HCT116 (cell line): ENCODE measurements around the gene HOXA13. TPM values are rescaled to one million over a fixed set of nuclear protein-coding genes. Genes with fewer than 3 reads are reported as not detected.
A peak's percentile ranks its signal among the peaks of the same experiment; 100 is the strongest.

Experiments used
- ATAC-seq: fragments of 200-7000 bp; cut with Tn5 transposase; 2 replicates; pipeline ENCODE4 v1.9.1; 2020; ENCODE audit warnings: mild to moderate bottlenecking, moderate library complexity
- BruUV-seq: library from RNA; stranded (reverse); fragments of 400-500 nt; replicated peaks from 2 replicates; lab custom pipeline; 2021; lab: Mats Ljungman, UMichigan
- CTCF ChIA-PET: fragments of 300-600 bp; sonication (Branson Sonifier 250); formaldehyde crosslinking; loops from one replicate; lab custom pipeline; 2021; ENCODE audit warnings: antibody characterized with exemption; lab: Charles Lee
- POLR2A ChIA-PET: fragments of 300-600, 350-600 bp; sonication (Branson Sonifier 250); formaldehyde crosslinking; loops from one replicate; lab custom pipeline; 2021; ENCODE audit warnings: antibody characterized with exemption; lab: Charles Lee
- RAD21 ChIA-PET, 2 experiments: fragments of 300-600 bp; sonication (Branson Sonifier 250); formaldehyde crosslinking; loops; one replicate each; lab custom pipeline; 2023; ENCODE audit warnings: low total read pairs in 2 of 2; ENCODE audit not compliant: uncharacterized antibody in 2 of 2, unreplicated experiment in 2 of 2, low non-redundant PET in 1 of 2; lab: Charles Lee
- DNase-seq: peaks from one replicate; pipeline ENCODE4 v3.0.0-alpha.2; 2010; ENCODE audit warnings: low read depth, low spot score
- H2AFZ ChIP-seq: fragments of 200-600 bp; shearing (Covaris generic), sonication (generic); 2 replicates; pipeline ENCODE4 v1.6.1; 2017; ENCODE audit warnings: low read depth, mixed run types, mixed read lengths, antibody characterized with exemption, low read length; ENCODE audit not compliant: poor library complexity, severe bottlenecking
- H3K27ac ChIP-seq: 2 replicates; pipeline ENCODE4 v1.5.1; 2012; ENCODE audit warnings: low read depth, low read length
- H3K27me3 ChIP-seq: fragments of 200-600 bp; sonication (generic); 2 replicates; pipeline ENCODE4 v1.6.1; 2016; ENCODE audit warnings: mixed run types, low read length, mixed read lengths; ENCODE audit not compliant: insufficient read depth
- H3K36me3 ChIP-seq, 2 experiments: fragments of 200-500 bp in 1 of 2; fragments of 200-600 bp in 1 of 2; sonication (Bioruptor generic) in 1 of 2; sonication (generic) in 1 of 2; 2 replicates each; pipeline versions ENCODE4 v1.5.1 to v1.6.1; 2014 to 2016; ENCODE audit warnings: low read length in 2 of 2, inconsistent platforms in 1 of 2, mixed read lengths in 1 of 2, mixed run types in 1 of 2; ENCODE audit not compliant: insufficient read depth in 2 of 2, control insufficient read depth in 1 of 2
- H3K4me1 ChIP-seq, 2 experiments: fragments of 200-600 bp in 1 of 2; sonication (generic) in 1 of 2; 2 replicates each; pipeline versions ENCODE4 v1.5.1 to v1.6.1; 2012 to 2017; ENCODE audit warnings: low read length in 2 of 2, inconsistent platforms in 1 of 2, mild to moderate bottlenecking in 1 of 2, mixed read lengths in 1 of 2, mixed run types in 1 of 2, moderate library complexity in 1 of 2; ENCODE audit not compliant: insufficient read depth in 2 of 2, control insufficient read depth in 1 of 2
- H3K4me2 ChIP-seq: fragments of 200-600 bp; sonication (generic); 2 replicates; pipeline ENCODE4 v1.6.1; 2017; ENCODE audit warnings: mixed run types, low read length, mixed read lengths
- H3K4me3 ChIP-seq, 2 experiments: fragments of 200-600 bp in 1 of 2; sonication (generic) in 1 of 2; replicated peaks in 1 of 2; 2 replicates each; pipeline ENCODE4 v1.5.1; 2011 to 2016; ENCODE audit warnings: low read length in 2 of 2, control low read depth in 1 of 2, low read depth in 1 of 2, mild to moderate bottlenecking in 1 of 2, mixed read lengths in 1 of 2, mixed run types in 1 of 2
- H3K79me2 ChIP-seq: fragments of 200-600 bp; sonication (generic); 2 replicates; pipeline ENCODE4 v1.6.1; 2017; ENCODE audit warnings: mild to moderate bottlenecking, mixed run types, low read length, moderate library complexity, mixed read lengths; ENCODE audit not compliant: insufficient read depth
- H3K9ac ChIP-seq: fragments of 200-600 bp; sonication (generic); 2 replicates; pipeline ENCODE4 v1.6.1; 2016; ENCODE audit warnings: low read length, mixed read lengths
- H3K9me2 ChIP-seq: fragments of 200-600 bp; sonication (generic), shearing (Covaris generic); 2 replicates; pipeline ENCODE4 v1.6.1; 2017; ENCODE audit warnings: mixed run types, mild to moderate bottlenecking, moderate library complexity; ENCODE audit not compliant: insufficient read depth
- H3K9me3 ChIP-seq, 2 experiments: fragments of 200-500 bp in 1 of 2; fragments of 200-600 bp in 1 of 2; sonication (Bioruptor generic) in 1 of 2; sonication (generic) in 1 of 2; 2 replicates each; pipeline ENCODE4 v1.6.1; 2014 to 2017; ENCODE audit warnings: low read length in 2 of 2, mixed read lengths in 2 of 2, inconsistent platforms in 1 of 2, low read depth in 1 of 2, mild to moderate bottlenecking in 1 of 2, mixed run types in 1 of 2, moderate library complexity in 1 of 2; ENCODE audit not compliant: control insufficient read depth in 1 of 2, insufficient read depth in 1 of 2
- H4K20me1 ChIP-seq: fragments of 200-600 bp; sonication (generic), shearing (Covaris generic); 2 replicates; pipeline ENCODE4 v1.6.1; 2017; ENCODE audit warnings: mixed run types, mild to moderate bottlenecking, moderate library complexity; ENCODE audit not compliant: insufficient read depth
- CBX3 ChIP-seq: IDR thresholded peaks from 2 replicates; pipeline ENCODE4 v1.6.1; 2012; ENCODE audit warnings: low read depth
- EGR1 ChIP-seq: IDR thresholded peaks from 2 replicates; pipeline ENCODE4 v1.6.1; 2012; ENCODE audit warnings: low read depth
- ELF1 ChIP-seq: IDR thresholded peaks from 2 replicates; pipeline ENCODE4 v1.6.1; 2012; ENCODE audit warnings: low read depth, borderline replicate concordance
- EZH2phosphoT487 ChIP-seq: fragments of 200-600 bp; IDR thresholded peaks from 2 replicates; pipeline ENCODE4 v1.6.1; 2018; ENCODE audit warnings: antibody characterized with exemption, borderline replicate concordance
- JUND ChIP-seq: IDR thresholded peaks from 2 replicates; pipeline ENCODE4 v1.6.1; 2012
- POLR2A ChIP-seq: IDR thresholded peaks from 2 replicates; pipeline ENCODE4 v1.7.0; 2011; ENCODE audit warnings: borderline replicate concordance; ENCODE audit not compliant: insufficient read depth, insufficient read length; ENCODE audit errors: extremely low read depth
- POLR2AphosphoS5 ChIP-seq: IDR thresholded peaks from 2 replicates; pipeline ENCODE4 v1.6.1; 2011; ENCODE audit warnings: mild to moderate bottlenecking, low read depth, low read length, moderate library complexity
- SP1 ChIP-seq: IDR thresholded peaks from 2 replicates; pipeline ENCODE4 v1.6.1; 2012; ENCODE audit warnings: low read depth
- TCF7L2 ChIP-seq: IDR thresholded peaks from 2 replicates; pipeline ENCODE4 v1.7.0; 2011; ENCODE audit warnings: borderline replicate concordance, inconsistent platforms; ENCODE audit not compliant: insufficient read depth, insufficient read length; ENCODE audit errors: extremely low read depth
- ZFX ChIP-seq: fragments of 450-650 bp; IDR thresholded peaks from 2 replicates; pipeline ENCODE4 v1.6.1; 2017
- ZNF274 ChIP-seq: fragments of 200-500 bp; sonication (Bioruptor generic); IDR thresholded peaks from 2 replicates; pipeline ENCODE4 v1.6.1; 2014; ENCODE audit warnings: mild to moderate bottlenecking, low read depth, low read length, inconsistent platforms
- intact Hi-C: fragments of 100-400 bp; cut with micrococcal nuclease; formaldehyde crosslinking; loops from 2 replicates; pipeline ENCODE4 v1.10.0; 2022
- total RNA-seq: library from RNA; stranded (reverse); gene quantifications from one replicate; pipeline ENCODE4 v1.2.1, GENCODE V29; 2021; ENCODE audit not compliant: unreplicated experiment
- TF ChIP-seq, protein P1 (sequence below): IDR thresholded peaks from 2 replicates; pipeline ENCODE4 v1.6.1; 2012; ENCODE audit warnings: low read depth
- TF ChIP-seq, protein P2 (sequence below): IDR thresholded peaks from 2 replicates; pipeline ENCODE4 v1.6.1; 2012
- TF ChIP-seq, protein P3 (sequence below): IDR thresholded peaks from 2 replicates; pipeline ENCODE4 v1.6.1; 2011; ENCODE audit warnings: mild to moderate bottlenecking, low read length, moderate library complexity; ENCODE audit not compliant: insufficient replicate concordance; ENCODE audit errors: extremely low read depth
- TF ChIP-seq, protein P4 (sequence below), 3 experiments: fragments of 200-600 bp in 1 of 3; sonication (generic) in 1 of 3; IDR thresholded peaks in 2 of 3; conservative IDR thresholded peaks in 1 of 3; 2 replicates each; pipeline ENCODE4 v1.5.1; 2012 to 2017; ENCODE audit warnings: low read depth in 2 of 3, low read length in 2 of 3, antibody characterized with exemption in 1 of 3, borderline replicate concordance in 1 of 3, control low read depth in 1 of 3, mild to moderate bottlenecking in 1 of 3, mixed read lengths in 1 of 3, mixed run types in 1 of 3, moderate library complexity in 1 of 3; ENCODE audit not compliant: insufficient read depth in 1 of 3

HOXA13 gene
- total RNA-seq, 1 experiment from 2014 or later: 3.6 TPM

- TF ChIP-seq EZH2phosphoT487: no peak
- TF ChIP-seq, protein P1, sequence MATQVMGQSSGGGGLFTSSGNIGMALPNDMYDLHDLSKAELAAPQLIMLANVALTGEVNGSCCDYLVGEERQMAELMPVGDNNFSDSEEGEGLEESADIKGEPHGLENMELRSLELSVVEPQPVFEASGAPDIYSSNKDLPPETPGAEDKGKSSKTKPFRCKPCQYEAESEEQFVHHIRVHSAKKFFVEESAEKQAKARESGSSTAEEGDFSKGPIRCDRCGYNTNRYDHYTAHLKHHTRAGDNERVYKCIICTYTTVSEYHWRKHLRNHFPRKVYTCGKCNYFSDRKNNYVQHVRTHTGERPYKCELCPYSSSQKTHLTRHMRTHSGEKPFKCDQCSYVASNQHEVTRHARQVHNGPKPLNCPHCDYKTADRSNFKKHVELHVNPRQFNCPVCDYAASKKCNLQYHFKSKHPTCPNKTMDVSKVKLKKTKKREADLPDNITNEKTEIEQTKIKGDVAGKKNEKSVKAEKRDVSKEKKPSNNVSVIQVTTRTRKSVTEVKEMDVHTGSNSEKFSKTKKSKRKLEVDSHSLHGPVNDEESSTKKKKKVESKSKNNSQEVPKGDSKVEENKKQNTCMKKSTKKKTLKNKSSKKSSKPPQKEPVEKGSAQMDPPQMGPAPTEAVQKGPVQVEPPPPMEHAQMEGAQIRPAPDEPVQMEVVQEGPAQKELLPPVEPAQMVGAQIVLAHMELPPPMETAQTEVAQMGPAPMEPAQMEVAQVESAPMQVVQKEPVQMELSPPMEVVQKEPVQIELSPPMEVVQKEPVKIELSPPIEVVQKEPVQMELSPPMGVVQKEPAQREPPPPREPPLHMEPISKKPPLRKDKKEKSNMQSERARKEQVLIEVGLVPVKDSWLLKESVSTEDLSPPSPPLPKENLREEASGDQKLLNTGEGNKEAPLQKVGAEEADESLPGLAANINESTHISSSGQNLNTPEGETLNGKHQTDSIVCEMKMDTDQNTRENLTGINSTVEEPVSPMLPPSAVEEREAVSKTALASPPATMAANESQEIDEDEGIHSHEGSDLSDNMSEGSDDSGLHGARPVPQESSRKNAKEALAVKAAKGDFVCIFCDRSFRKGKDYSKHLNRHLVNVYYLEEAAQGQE: no peak
- TF ChIP-seq SP1: no peak
- TF ChIP-seq CBX3: no peak
- no peak for TF ChIP-seq ZNF274
- no peak for TF ChIP-seq JUND
- no peak for TF ChIP-seq POLR2A
- TF ChIP-seq POLR2AphosphoS5: no peak
- TF ChIP-seq, protein P2, sequence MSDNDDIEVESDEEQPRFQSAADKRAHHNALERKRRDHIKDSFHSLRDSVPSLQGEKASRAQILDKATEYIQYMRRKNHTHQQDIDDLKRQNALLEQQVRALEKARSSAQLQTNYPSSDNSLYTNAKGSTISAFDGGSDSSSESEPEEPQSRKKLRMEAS: no peak
- TF ChIP-seq, protein P3, sequence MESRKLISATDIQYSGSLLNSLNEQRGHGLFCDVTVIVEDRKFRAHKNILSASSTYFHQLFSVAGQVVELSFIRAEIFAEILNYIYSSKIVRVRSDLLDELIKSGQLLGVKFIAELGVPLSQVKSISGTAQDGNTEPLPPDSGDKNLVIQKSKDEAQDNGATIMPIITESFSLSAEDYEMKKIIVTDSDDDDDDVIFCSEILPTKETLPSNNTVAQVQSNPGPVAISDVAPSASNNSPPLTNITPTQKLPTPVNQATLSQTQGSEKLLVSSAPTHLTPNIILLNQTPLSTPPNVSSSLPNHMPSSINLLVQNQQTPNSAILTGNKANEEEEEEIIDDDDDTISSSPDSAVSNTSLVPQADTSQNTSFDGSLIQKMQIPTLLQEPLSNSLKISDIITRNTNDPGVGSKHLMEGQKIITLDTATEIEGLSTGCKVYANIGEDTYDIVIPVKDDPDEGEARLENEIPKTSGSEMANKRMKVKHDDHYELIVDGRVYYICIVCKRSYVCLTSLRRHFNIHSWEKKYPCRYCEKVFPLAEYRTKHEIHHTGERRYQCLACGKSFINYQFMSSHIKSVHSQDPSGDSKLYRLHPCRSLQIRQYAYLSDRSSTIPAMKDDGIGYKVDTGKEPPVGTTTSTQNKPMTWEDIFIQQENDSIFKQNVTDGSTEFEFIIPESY: no peak
- no peak for TF ChIP-seq ELF1
- no peak for TF ChIP-seq TCF7L2
- TF ChIP-seq EGR1: no peak
- TF ChIP-seq ZFX: no peak
- TF ChIP-seq, protein P4, sequence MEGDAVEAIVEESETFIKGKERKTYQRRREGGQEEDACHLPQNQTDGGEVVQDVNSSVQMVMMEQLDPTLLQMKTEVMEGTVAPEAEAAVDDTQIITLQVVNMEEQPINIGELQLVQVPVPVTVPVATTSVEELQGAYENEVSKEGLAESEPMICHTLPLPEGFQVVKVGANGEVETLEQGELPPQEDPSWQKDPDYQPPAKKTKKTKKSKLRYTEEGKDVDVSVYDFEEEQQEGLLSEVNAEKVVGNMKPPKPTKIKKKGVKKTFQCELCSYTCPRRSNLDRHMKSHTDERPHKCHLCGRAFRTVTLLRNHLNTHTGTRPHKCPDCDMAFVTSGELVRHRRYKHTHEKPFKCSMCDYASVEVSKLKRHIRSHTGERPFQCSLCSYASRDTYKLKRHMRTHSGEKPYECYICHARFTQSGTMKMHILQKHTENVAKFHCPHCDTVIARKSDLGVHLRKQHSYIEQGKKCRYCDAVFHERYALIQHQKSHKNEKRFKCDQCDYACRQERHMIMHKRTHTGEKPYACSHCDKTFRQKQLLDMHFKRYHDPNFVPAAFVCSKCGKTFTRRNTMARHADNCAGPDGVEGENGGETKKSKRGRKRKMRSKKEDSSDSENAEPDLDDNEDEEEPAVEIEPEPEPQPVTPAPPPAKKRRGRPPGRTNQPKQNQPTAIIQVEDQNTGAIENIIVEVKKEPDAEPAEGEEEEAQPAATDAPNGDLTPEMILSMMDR (IDR thresholded peaks at IDR 0.05 in 2 of 3, conservative IDR thresholded peaks at IDR 0.05 in 1 of 3; ENCODE audit: borderline replicate concordance in 1 of 3, insufficient read depth in 1 of 3, low read depth in 2 of 3, low read length in 2 of 3): no peak
- H3K9me3 ChIP-seq: no peaks in the 10 kb centered on the region
- ChIA-PET POLR2A (interaction anchor here (0.6 to 1.4 kb wide), 3 partner anchors 10 to 303 kb away, joined by 3 to 4 read pairs (median 3); partner anchors contain the start of gene HOXA3), CTCF (interaction anchor here (0.9 to 3.4 kb wide), 7 partner anchors 10 to 1269 kb away, joined by 3 to 62 read pairs (median 6); partner anchors contain the start of gene HOXA3), RAD21 (interaction anchor here in 1 of 2 experiments (2.1 kb wide), 1 partner anchor 794 kb away, joined by 12 read pairs; no protein-coding TSS in a partner anchor)
- H3K79me2 ChIP-seq: peaks cover 60% of the 10 kb centered on the region
- no peaks in the 10 kb centered on the region for H3K9me2 ChIP-seq
- peak overlapping the region; percentile 77 to 84 for H3K4me3 ChIP-seq
- no peaks in the 10 kb centered on the region for H4K20me1 ChIP-seq
- no peaks in the 10 kb centered on the region for H3K27me3 ChIP-seq
- no peak overlapping the region for H2AFZ ChIP-seq
- H3K4me2 ChIP-seq: peak overlapping the region; percentile 97
- no TSS peak for BruUV-seq
- H3K36me3 ChIP-seq: peaks cover 0 to 4% of the 10 kb centered on the region in 2 experiments; a peak in 1 of 4 replicates
- no peak for DNase-seq
- ATAC-seq: no peak
- intact Hi-C loops: loop anchor here (5.0 to 10.0 kb wide), 4 partner anchors 880 to 1595 kb away; partner anchors contain the start of genes CBX3 and HNRNPA2B1
- H3K27ac ChIP-seq: peak overlapping the region; percentile 91; the same call in 1 of the 2 replicates
- peak overlapping the region; percentile 89 for H3K9ac ChIP-seq
- H3K4me1 ChIP-seq: peaks cover 18 to 63% of the 10 kb centered on the region in 2 experiments
Observed at GRCh38 chr7:27162561-27163287, 37.2 kb downstream of the HOXA13 start.
